Measurements from ENCODE around the gene EPS8L2.

EPS8L2 gene

GRCh38 chr11:673866-674265 is 32.2 kb upstream of the EPS8L2 start:
- no peak for TF ChIP-seq CTCF (IDR thresholded peaks at IDR 0.05)
- H3K4me1 ChIP-seq (ENCODE audit: control insufficient read depth in 1 of 2, insufficient read depth in 1 of 2, low read depth in 1 of 2, low read length in 1 of 2), result no peaks in the 10 kb centered on the region
- H3K9me3 ChIP-seq, result no peaks in the 10 kb centered on the region
- no peaks in the 10 kb centered on the region for H3K27me3 ChIP-seq
- peaks cover 54% of the 10 kb centered on the region for H3K36me3 ChIP-seq
- H3K4me3 ChIP-seq (ENCODE audit: low read depth in 1 of 2, low read length in 1 of 2), result no peak overlapping the region
- H3K27ac ChIP-seq, result no peak overlapping the region

- H3K27ac ChIP-seq, result no peak overlapping the region
- H3K4me3 ChIP-seq (ENCODE audit: low read depth in 1 of 2, low read length in 1 of 2), result no peak overlapping the region
- H3K27me3 ChIP-seq, result no peaks in the 10 kb centered on the region
- peaks cover 57% of the 10 kb centered on the region for H3K36me3 ChIP-seq
- no peaks in the 10 kb centered on the region for H3K9me3 ChIP-seq
- no peaks in the 10 kb centered on the region for H3K4me1 ChIP-seq (ENCODE audit: control insufficient read depth in 1 of 2, insufficient read depth in 1 of 2, low read depth in 1 of 2, low read length in 1 of 2)
- TF ChIP-seq CTCF (IDR thresholded peaks at IDR 0.05), result no peak
Measured at GRCh38 chr11:674406-674805, 31.6 kb upstream of the EPS8L2 start.

GRCh38 chr11:678297-678696 is 27.7 kb upstream of the EPS8L2 start:
- Histone ChIP-seq H3K9me3 (no peaks in the 10 kb centered on the region), H3K27ac (no peak overlapping the region), H3K4me1 (ENCODE audit: control insufficient read depth in 1 of 2, insufficient read depth in 1 of 2, low read depth in 1 of 2, low read length in 1 of 2) (no peaks in the 10 kb centered on the region), H3K4me3 (ENCODE audit: low read depth in 1 of 2, low read length in 1 of 2) (no peak overlapping the region), H3K27me3 (no peaks in the 10 kb centered on the region), H3K36me3 (peaks cover 55% of the 10 kb centered on the region)
- TF ChIP-seq CTCF (IDR thresholded peaks at IDR 0.05), result no peak

GRCh38 chr11:679271-680207 is 26.5 kb upstream of the EPS8L2 start:
- no peak overlapping the region for H3K4me3 ChIP-seq (ENCODE audit: low read depth in 1 of 2, low read length in 1 of 2)
- H3K4me1 ChIP-seq (ENCODE audit: control insufficient read depth in 1 of 2, insufficient read depth in 1 of 2, low read depth in 1 of 2, low read length in 1 of 2), result no peaks in the 10 kb centered on the region
- no peak for TF ChIP-seq CTCF (IDR thresholded peaks at IDR 0.05)
- no peak overlapping the region for H3K27ac ChIP-seq
- H3K9me3 ChIP-seq, result no peaks in the 10 kb centered on the region
- no peaks in the 10 kb centered on the region for H3K27me3 ChIP-seq
- H3K36me3 ChIP-seq, result peaks cover 55% of the 10 kb centered on the region

GRCh38 chr11:680476-680875 is 25.6 kb upstream of the EPS8L2 start:
- Histone ChIP-seq H3K4me3 (ENCODE audit: low read depth in 1 of 2, low read length in 1 of 2) (no peak overlapping the region), H3K27ac (no peak overlapping the region), H3K4me1 (ENCODE audit: control insufficient read depth in 1 of 2, insufficient read depth in 1 of 2, low read depth in 1 of 2, low read length in 1 of 2) (no peaks in the 10 kb centered on the region), H3K27me3 (no peaks in the 10 kb centered on the region), H3K9me3 (no peaks in the 10 kb centered on the region), H3K36me3 (peaks cover 54% of the 10 kb centered on the region)
- no peak for TF ChIP-seq CTCF (IDR thresholded peaks at IDR 0.05)

All from neutrophil (primary cell).